Left ventricle myocardium inferior (tissue), 1 donor: Measurements from ENCODE around the gene IPPK. TPM values are rescaled to one million over a fixed set of nuclear protein-coding genes. Genes with fewer than 3 reads are reported as not detected.
A peak's percentile ranks its signal among the peaks of the same experiment; 100 is the strongest.
"Not testable (repeated sequence)": the region's sequence is repeated elsewhere in the genome, so short reads cannot be mapped to it uniquely, and the experiment has no call there.

ENCODE experiments used
- DNase-seq: peaks from one replicate; pipeline ENCODE4 v3.0.0-alpha.2; 2020
- H3K27ac ChIP-seq: fragments of 200-600 bp; replicated peaks from 2 replicates; pipeline ENCODE4 v1.8.0; 2021
- H3K27me3 ChIP-seq: fragments of 200-600 bp; 2 replicates; pipeline ENCODE4 v1.8.0; 2021; ENCODE audit warnings: low read depth
- H3K36me3 ChIP-seq: fragments of 200-600 bp; 2 replicates; pipeline ENCODE4 v1.8.0; 2021
- H3K4me1 ChIP-seq: fragments of 200-600 bp; 2 replicates; pipeline ENCODE4 v1.8.0; 2021
- H3K4me3 ChIP-seq: fragments of 200-600 bp; 2 replicates; pipeline ENCODE4 v1.8.0; 2021; ENCODE audit warnings: mild to moderate bottlenecking, moderate library complexity
- H3K9me3 ChIP-seq: fragments of 200-600 bp; replicated peaks from 2 replicates; pipeline ENCODE4 v1.8.0; 2021
- intact Hi-C: fragments of 100-400 bp; cut with micrococcal nuclease; formaldehyde crosslinking; loops from one replicate; pipeline ENCODE4 v1.11.0; 2022
- total RNA-seq: library from RNA; stranded (reverse); fragmentation: NEBNext Ultra II Directional; extraction: Animal tissue kit (Norgen Biotek cat#: 25700); gene quantifications from one replicate; pipeline ENCODE4 v1.2.1, GENCODE V29; 2021
- TF ChIP-seq, protein P1 (sequence below): fragments of 200-600 bp; IDR thresholded peaks from 2 replicates; pipeline ENCODE4 v1.8.0; 2021; ENCODE audit warnings: antibody characterized with exemption, mild to moderate bottlenecking, borderline replicate concordance
- donor health status: DM: no; HTN: yes; CAD: no; lungs with severe emphysema.

Gene IPPK
- total RNA-seq, 1 donor from 2014 or later = 7.3 TPM

DNA sequence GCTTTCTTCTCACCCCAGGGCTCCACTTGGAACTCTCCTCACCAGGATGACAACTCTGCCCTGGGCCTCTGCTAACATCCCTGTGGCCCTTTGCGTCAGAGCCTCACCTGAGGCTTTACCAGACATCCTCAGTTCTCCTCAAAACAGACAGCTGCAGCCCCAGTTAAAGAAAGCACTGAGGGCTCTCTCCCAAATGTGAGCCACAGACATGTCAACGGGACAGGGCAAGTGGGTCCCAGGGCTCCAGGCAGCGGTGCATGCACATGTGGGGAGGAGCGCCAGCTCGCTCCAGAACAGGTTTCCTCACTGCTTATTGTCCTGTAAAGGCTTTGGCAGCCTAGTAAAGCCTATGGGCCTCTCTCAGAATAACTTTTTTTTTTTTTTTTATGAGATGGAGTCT lies 37.3 kb downstream of the IPPK start:
- Histone ChIP-seq H3K27me3 (no peaks in the 10 kb centered on the region), H3K4me1 (peaks cover 18% of the 10 kb centered on the region), H3K9me3 (peaks cover 6% of the 10 kb centered on the region), H3K36me3 (peaks cover 97% of the 10 kb centered on the region), H3K4me3 (no peak overlapping the region), H3K27ac (peak overlapping the region; percentile 1)
- TF ChIP-seq, protein P1, sequence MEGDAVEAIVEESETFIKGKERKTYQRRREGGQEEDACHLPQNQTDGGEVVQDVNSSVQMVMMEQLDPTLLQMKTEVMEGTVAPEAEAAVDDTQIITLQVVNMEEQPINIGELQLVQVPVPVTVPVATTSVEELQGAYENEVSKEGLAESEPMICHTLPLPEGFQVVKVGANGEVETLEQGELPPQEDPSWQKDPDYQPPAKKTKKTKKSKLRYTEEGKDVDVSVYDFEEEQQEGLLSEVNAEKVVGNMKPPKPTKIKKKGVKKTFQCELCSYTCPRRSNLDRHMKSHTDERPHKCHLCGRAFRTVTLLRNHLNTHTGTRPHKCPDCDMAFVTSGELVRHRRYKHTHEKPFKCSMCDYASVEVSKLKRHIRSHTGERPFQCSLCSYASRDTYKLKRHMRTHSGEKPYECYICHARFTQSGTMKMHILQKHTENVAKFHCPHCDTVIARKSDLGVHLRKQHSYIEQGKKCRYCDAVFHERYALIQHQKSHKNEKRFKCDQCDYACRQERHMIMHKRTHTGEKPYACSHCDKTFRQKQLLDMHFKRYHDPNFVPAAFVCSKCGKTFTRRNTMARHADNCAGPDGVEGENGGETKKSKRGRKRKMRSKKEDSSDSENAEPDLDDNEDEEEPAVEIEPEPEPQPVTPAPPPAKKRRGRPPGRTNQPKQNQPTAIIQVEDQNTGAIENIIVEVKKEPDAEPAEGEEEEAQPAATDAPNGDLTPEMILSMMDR = no peak
- no peak for DNase-seq
- intact Hi-C loops = loop anchor here (10.0 kb wide), 2 partner anchors 308 to 498 kb away; partner anchors contain the start of genes CENPP and NOL8

DNA sequence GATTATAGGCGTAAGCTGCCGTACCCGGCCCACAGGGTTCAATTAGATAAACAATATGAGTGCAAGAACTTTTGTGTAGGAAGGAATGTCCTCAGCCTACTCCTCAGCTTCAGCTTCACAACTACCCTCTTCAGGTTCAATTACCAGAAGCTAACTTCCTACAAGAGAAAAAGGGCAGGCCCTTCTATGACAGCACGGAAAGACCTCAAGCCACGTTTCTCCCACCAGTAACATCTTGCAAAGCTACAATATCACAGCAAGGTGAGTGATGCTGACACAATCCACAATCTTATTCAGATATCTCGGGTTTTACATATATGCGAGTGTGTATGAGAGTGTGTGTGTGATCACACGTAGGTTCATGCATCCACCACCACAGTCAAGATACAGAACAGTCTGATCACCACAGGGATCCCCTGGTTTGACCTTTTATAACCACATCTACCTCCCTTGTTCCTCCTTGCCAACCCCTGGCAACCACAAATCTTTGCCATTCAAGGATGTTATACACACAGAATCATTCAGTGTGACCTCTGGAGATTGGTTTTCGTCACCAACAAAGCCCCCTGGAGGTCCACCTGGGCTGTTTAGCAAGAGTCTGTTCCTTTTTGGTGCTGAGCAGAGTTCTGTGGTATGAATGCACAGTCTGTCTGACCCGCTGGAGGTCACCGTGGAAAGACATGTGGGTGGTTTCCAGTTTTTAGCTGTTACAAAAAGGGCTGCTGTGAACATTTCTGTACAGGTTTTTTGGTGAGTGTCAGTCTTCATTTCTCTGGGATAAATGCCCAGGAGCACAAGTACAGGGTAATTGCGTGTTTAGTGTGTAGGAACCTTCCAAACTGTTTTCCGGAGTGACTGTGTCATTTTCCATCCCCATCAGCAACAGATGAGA lies 38.2 kb downstream of the IPPK start:
- no peak overlapping the region for H3K27ac ChIP-seq

DNA sequence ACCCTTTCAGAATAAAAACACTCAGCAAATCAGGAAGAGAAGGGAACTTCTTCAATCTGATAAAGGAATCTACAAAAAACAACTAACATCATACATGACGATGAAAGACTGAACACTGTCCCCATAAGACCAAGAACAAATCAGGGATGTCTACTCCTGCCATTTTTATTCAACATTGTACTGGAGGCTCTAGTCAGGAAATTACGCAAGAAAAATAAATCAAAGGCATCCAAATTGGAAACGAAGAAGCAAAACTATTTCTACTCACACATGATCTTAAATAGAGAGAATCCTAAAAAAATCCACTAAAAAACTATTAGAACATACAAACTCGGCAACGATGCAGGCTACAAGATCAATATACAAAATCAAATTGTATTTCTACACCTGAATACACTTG lies 42.3 kb downstream of the IPPK start:
- Histone ChIP-seq H3K4me1 (peaks cover 3% of the 10 kb centered on the region), H3K36me3 (peaks cover 72% of the 10 kb centered on the region), H3K27ac (no peak overlapping the region), H3K4me3 (no peak overlapping the region), H3K9me3 (peaks cover 6% of the 10 kb centered on the region), H3K27me3 (no peaks in the 10 kb centered on the region)
- TF ChIP-seq, protein P1 = no peak
- intact Hi-C loops = no loop called here
- no peak for DNase-seq

More for the DNA sequence above, 38.2 kb downstream of the IPPK start:
- H3K27me3 ChIP-seq = no peaks in the 10 kb centered on the region
- no peak overlapping the region for H3K4me3 ChIP-seq
- intact Hi-C loops = loop anchor here (10.0 kb wide), 2 partner anchors 307 to 497 kb away; partner anchors contain the start of genes CENPP and NOL8
- H3K9me3 ChIP-seq = peaks cover 6% of the 10 kb centered on the region
- peaks cover 90% of the 10 kb centered on the region for H3K36me3 ChIP-seq
- peaks cover 18% of the 10 kb centered on the region for H3K4me1 ChIP-seq
- DNase-seq = no peak
- TF ChIP-seq, protein P1 = no peak

DNA sequence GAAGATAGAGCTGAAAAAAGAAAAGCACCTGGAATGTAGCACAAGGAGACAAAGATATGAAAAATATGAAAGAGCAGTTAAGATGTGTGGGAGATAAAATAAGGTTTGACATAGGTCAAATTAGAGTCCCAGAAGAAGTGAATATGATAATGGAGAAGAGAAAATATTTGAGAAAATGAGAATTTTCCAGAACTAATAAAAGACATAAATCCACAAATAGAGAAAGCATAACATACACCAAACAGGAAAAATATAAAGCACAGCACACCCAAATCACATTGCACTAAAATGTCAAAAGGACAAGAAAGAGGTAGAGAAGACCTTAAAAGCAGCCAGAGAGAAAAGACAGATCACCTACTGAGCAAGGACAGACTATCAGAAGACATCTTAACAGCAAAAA lies 43.4 kb downstream of the IPPK start:
- no peaks in the 10 kb centered on the region for H3K4me1 ChIP-seq
- H3K4me3 ChIP-seq = no peak overlapping the region
- TF ChIP-seq, protein P1 = no peak
- peaks cover 61% of the 10 kb centered on the region for H3K36me3 ChIP-seq
- intact Hi-C loops = no loop called here
- DNase-seq = no peak
- H3K27me3 ChIP-seq = no peaks in the 10 kb centered on the region
- H3K27ac ChIP-seq = no peak overlapping the region
- peaks cover 6% of the 10 kb centered on the region for H3K9me3 ChIP-seq

DNA sequence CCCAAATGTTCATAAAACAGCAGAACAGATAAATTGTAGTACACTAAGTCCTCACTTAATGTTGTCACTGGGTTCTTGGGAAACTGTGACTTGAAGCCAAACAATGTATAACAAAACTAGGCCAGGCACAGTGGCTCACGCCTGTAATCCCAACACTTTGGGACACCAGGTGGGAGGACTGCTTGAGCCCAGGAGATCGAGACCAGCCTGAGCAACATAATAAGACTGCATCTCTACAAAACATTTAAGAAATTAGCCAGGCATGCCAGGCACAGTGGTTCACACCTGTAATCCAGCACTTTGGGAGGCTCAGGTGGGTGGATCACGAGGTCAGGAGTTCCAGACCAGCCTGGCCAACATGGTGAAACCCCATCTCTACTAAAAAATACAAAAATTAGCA lies 46.0 kb downstream of the IPPK start:
- H3K27ac ChIP-seq, H3K4me3 ChIP-seq, intact Hi-C loops, H3K9me3 ChIP-seq, H3K27me3 ChIP-seq, DNase-seq, H3K4me1 ChIP-seq: not testable (repeated sequence)
- peaks cover 50% of the 10 kb centered on the region for H3K36me3 ChIP-seq

DNA sequence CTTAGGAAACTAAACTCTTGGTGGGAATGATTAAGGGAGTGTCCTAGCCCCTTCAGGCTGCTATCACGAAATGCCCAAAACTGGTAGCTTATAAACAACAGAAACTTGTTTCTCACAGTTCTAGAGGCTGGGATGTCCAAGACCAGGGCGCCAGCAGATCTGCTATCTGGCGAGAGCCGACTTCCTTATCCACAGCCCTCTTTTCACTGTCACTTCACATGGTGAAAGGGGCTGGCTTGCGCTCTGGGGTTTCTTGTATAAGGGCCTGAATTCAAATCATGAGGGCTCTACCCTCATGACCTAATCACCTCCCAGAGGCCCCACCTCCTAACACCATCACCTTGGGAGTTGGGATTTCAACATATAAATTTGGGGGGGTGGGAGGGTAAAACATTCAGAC lies 49.1 kb downstream of the IPPK start:
- Histone ChIP-seq H3K4me3 (no peak overlapping the region), H3K27ac (peak overlapping the region; percentile 55), H3K36me3 (peaks cover 64% of the 10 kb centered on the region), H3K9me3 (no peaks in the 10 kb centered on the region), H3K4me1 (peaks cover 22% of the 10 kb centered on the region), H3K27me3 (no peaks in the 10 kb centered on the region)
- TF ChIP-seq, protein P1 = no peak
- no peak for DNase-seq
- intact Hi-C loops = no loop called here
